CD4-positive, CD25-positive, alpha-beta regulatory T cell (primary cell): ENCODE results near the gene NPTX1. TPM values are rescaled to one million over a fixed set of nuclear protein-coding genes. Genes with fewer than 3 reads are reported as not detected.

Experiments used
- ATAC-seq, 2 donors: fragments of 150-1000 bp; cut with Tn5 transposase; one replicate each; pipeline ENCODE4 v1.10.0; 2021; ENCODE audit warnings: low read depth in 2 of 2, moderate number of reproducible peaks in 2 of 2, moderate library complexity in 1 of 2
- DNase-seq, 3 donors: peaks; one replicate each; pipeline versions ENCODE4 v3.0.0 to v3.0.0-alpha.2; 2012 to 2022; ENCODE audit warnings: mixed read lengths in 1 of 3
- H3K27ac ChIP-seq: one replicate; pipeline ENCODE4 v1.7.0; 2013; ENCODE audit warnings: mild to moderate bottlenecking, low read length; ENCODE audit not compliant: insufficient read depth, poor library complexity, severe bottlenecking
- H3K27me3 ChIP-seq: one replicate; pipeline ENCODE4 v1.7.0; 2013; ENCODE audit warnings: low read length; ENCODE audit not compliant: control insufficient read depth, insufficient read depth
- H3K36me3 ChIP-seq: one replicate; pipeline ENCODE4 v1.7.0; 2013; ENCODE audit warnings: mild to moderate bottlenecking, low read length, moderate library complexity; ENCODE audit not compliant: control insufficient read depth, insufficient read depth
- H3K4me1 ChIP-seq: 2 replicates; pipeline ENCODE4 v1.7.0; 2013; ENCODE audit warnings: mild to moderate bottlenecking, low read length; ENCODE audit not compliant: insufficient read depth, control insufficient read depth, poor library complexity, severe bottlenecking
- H3K4me3 ChIP-seq: one replicate; pipeline ENCODE4 v1.7.0; 2013; ENCODE audit warnings: low read depth, mild to moderate bottlenecking, low read length, moderate library complexity
- H3K9me3 ChIP-seq, 2 experiments: 1 replicate in 1 of 2; 2 replicates in 1 of 2; pipeline ENCODE4 v1.7.0; 2013; ENCODE audit warnings: low read length in 2 of 2, mild to moderate bottlenecking in 1 of 2, moderate library complexity in 1 of 2; ENCODE audit not compliant: control insufficient read depth in 2 of 2
- H3K27ac Mint-ChIP-seq, 3 donors: one replicate each; pipeline ENCODE4 v1.8.0; 2020 to 2022; ENCODE audit warnings: mild to moderate bottlenecking in 3 of 3, mixed read lengths in 3 of 3, moderate library complexity in 2 of 3
- H3K27me3 Mint-ChIP-seq: one replicate; pipeline ENCODE4 v1.8.0; 2022; ENCODE audit warnings: mild to moderate bottlenecking, mixed read lengths
- H3K36me3 Mint-ChIP-seq: one replicate; pipeline ENCODE4 v1.8.0; 2020; ENCODE audit warnings: mixed read lengths
- H3K4me1 Mint-ChIP-seq, 4 donors: one replicate each; pipeline ENCODE4 v1.8.0; 2020 to 2022; ENCODE audit warnings: mixed read lengths in 4 of 4, mild to moderate bottlenecking in 1 of 4
- H3K4me3 Mint-ChIP-seq, 4 donors: one replicate each; pipeline ENCODE4 v1.8.0; 2020 to 2022; ENCODE audit warnings: mild to moderate bottlenecking in 4 of 4, mixed read lengths in 4 of 4, moderate library complexity in 3 of 4
- H3K9me3 Mint-ChIP-seq, 7 donors: one replicate each; pipeline ENCODE4 v1.8.0; 2020 to 2022; ENCODE audit warnings: mixed read lengths in 7 of 7, mild to moderate bottlenecking in 3 of 7, moderate library complexity in 2 of 7
- polyA plus RNA-seq, 4 donors: library from polyadenylated mRNA; unstranded; fragments of 300-500 nt; fragmentation: Illumina TruSeq; gene quantifications; one replicate each; pipeline ENCODE4 v1.2.3, GENCODE V29; 2021
- total RNA-seq: library from RNA; stranded (reverse); gene quantifications from one replicate; pipeline ENCODE4 v1.2.3, GENCODE V29; 2022

NPTX1 gene
- total and polyA plus RNA-seq, 5 donors from 2014 or later, result 0.07 to 0.22 TPM; not detected in 3

DNA sequence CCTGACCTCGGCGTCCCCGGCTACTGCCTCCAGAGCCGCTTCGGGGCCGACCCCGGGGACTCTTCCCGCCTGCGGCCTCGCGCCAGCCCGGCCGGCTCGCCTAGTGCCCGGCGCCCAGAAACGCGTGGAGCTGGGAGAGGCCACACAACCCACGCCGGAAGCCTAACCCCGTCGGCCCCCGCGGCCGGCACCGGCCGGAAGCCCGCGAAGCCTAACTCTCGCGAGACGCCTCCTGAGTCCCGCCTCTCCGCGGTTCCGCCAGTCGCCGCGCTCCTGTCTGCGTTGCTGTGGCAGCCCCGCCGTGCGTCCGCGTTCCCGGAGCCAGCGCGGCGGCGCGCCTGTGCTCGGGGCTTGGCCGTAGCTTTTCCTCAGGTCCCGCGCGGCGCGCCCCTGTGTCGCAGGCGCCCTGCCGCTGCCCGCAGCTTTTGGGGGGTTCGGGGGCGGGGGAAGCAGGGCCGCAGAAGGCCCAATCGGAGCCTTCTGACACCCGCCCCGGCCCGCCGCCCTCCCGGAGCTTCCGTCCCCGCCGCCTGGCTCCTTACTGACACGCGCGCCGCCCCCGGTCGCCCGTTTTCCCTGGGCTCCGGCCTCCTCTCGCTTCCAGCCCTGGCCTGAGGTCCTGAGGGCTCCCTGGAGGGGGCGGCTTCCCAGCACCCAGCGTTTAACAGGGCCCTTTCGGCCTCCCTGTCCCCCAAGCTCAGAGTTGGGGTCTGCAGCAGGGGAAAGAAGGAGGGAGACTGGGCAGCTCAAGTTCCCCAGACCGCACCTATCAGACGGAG is 21.7 kb downstream of the NPTX1 start:
- peaks cover 0 to 20% (median 8%) of the 10 kb centered on the region in 4 donors for H3K4me1 Mint-ChIP-seq
- peaks cover 15% of the 10 kb centered on the region for H3K4me1 ChIP-seq
- H3K36me3 Mint-ChIP-seq, result no peaks in the 10 kb centered on the region
- peak overlapping the region; percentile 53 for H3K4me3 ChIP-seq
- no peaks in the 10 kb centered on the region for H3K27me3 ChIP-seq
- H3K9me3 ChIP-seq, result no peaks in the 10 kb centered on the region
- ATAC-seq (peak; percentile 94), DNase-seq (peak; percentile 92 to 96 (median 95))
- peak overlapping the region; percentile 94 for H3K27ac ChIP-seq
- H3K27me3 Mint-ChIP-seq, result peaks cover 29% of the 10 kb centered on the region
- peaks cover 0 to 2% (median 0%) of the 10 kb centered on the region in 7 donors for H3K9me3 Mint-ChIP-seq
- H3K36me3 ChIP-seq, result no peaks in the 10 kb centered on the region
- H3K4me3 Mint-ChIP-seq, result peak overlapping the region; percentile 84 to 93 (median 89)
- H3K27ac Mint-ChIP-seq, result peak overlapping the region; percentile 94 to 95 (median 95)

DNA sequence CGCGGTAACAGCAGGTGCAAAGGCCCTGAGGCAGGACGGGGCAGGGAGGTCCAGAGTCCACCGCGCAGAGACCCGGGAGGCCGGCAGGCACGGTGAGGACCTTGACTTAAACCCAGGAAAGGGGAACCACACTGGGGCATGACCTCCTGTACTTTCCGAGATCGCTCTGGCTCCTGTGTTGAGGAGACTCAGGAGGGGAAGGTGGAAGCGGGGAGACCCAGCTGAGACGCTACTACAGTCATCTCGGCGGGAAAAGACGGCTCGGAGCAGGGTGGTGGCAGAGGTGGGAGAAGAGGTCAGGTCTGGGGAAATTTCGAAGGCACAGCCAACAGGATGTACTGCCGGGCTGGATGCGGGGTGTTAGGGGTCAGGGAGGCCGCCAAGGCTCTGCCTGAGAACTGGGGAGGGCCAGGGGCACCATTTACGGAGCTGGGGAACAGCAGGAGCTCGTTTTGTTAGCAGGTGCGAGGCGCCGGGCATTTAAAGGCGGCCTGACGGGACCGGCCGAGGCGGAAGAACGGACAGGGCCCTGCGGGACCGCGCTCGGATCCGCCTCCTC is 22.3 kb downstream of the NPTX1 start:
- Histone ChIP-seq H3K4me3 (peak overlapping the region; percentile 41), H3K4me1 (peaks cover 15% of the 10 kb centered on the region), H3K36me3 (no peaks in the 10 kb centered on the region), H3K9me3 (no peaks in the 10 kb centered on the region), H3K27ac (peak overlapping the region; percentile 94), H3K27me3 (no peaks in the 10 kb centered on the region)
- Mint-ChIP-seq H3K27ac (peak overlapping the region; percentile 93 to 99 (median 95)), H3K27me3 (peaks cover 22% of the 10 kb centered on the region), H3K36me3 (no peaks in the 10 kb centered on the region), H3K4me3 (peak overlapping the region; percentile 84 to 94 (median 91)), H3K4me1 (peaks cover 0 to 20% (median 8%) of the 10 kb centered on the region in 4 donors), H3K9me3 (peaks cover 0 to 2% (median 0%) of the 10 kb centered on the region in 7 donors)
- DNase-seq, result no peak
- ATAC-seq, result no peak

DNA sequence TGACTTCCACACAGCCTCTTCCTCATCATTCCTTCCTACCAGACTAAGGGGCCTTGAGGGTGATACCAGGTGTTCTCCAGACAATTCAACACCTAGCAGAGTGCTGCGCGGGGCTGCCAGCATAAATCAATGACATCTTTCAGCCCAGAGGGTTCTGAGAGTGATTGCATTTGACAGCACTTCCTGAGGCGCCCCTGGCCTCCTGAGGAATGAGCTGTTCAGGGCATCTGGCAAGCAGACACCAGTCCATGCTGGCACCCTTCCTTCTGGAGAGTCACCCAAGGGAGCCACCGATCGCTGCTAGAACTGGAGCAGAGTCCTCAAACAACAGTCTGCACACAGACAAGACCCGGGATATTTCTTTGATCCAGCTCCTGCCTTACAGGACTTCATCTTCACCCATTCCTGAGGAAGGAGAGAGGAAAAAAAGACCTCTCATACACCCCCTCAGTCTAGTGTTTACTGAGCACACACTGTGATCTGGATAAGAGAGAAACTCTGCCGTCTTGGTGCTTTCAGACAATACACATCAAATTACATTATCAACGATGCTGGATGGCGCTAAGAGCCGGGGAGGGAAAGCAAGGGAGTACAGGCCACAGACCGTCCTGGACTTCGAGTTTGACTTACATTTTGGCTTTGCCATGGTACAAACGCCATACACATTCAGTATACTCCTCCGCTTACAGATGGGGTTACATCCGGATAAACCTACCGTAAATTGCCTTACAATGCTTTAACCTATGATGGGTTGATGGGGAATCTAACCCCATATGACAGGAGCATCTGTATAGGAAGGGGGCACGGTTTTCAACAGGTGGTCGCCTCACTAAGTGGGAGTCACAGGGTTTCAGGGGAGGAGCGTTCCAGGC is 23.0 kb downstream of the NPTX1 start:
- Mint-ChIP-seq H3K27ac (peak overlapping the region; percentile 71 to 95 (median 93)), H3K9me3 (peaks cover 0 to 2% (median 0%) of the 10 kb centered on the region in 7 donors), H3K4me1 (peaks cover 0 to 20% (median 8%) of the 10 kb centered on the region in 4 donors), H3K36me3 (no peaks in the 10 kb centered on the region), H3K27me3 (peaks cover 15% of the 10 kb centered on the region), H3K4me3 (peak overlapping the region; percentile 84 to 94 (median 91))
- Histone ChIP-seq H3K36me3 (no peaks in the 10 kb centered on the region), H3K4me1 (peaks cover 15% of the 10 kb centered on the region), H3K9me3 (no peaks in the 10 kb centered on the region), H3K27ac (no peak overlapping the region), H3K4me3 (peak overlapping the region; percentile 41), H3K27me3 (no peaks in the 10 kb centered on the region)
- ATAC-seq, result no peak
- DNase-seq, result no peak

DNA sequence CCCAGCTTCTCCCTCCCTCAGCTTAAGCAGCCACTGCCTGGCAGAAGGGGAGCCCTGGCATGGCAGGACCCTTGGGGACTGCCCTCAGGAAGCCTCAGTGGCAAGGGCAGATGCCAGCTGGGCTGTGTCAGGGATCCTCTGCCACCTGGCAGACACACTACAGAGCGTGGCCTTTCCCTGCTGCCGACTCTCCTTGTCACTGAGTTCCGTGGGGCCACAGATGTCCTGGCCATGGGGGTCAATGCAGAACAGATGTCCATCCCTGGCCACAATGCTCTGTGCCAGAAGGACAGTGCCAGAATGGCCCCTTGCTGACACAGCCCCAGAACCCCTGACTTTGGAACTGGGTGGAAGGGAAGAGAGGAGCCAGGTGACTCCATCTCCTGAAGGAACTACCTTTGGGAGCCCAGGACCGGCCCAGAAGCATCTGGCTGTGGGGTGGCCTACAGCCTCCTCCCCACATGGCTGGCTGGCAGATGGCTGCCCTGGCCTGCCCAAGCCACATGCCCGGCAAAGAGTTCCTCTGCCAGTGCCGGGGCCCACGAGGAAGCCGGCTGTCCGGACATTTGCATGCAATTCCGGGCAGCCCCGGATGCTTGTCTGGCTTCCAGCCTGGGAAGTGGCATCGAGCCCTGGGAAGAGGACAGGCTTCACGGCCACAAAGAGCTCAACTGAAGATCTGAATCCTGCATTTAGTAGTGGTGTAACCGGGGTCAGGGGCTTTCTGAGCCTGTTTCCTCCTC is 24.1 kb downstream of the NPTX1 start:
- H3K9me3 Mint-ChIP-seq, result peaks cover 0 to 2% (median 0%) of the 10 kb centered on the region in 7 donors
- no peak overlapping the region for H3K27ac Mint-ChIP-seq
- H3K4me1 ChIP-seq, result peaks cover 15% of the 10 kb centered on the region
- DNase-seq (no peak), ATAC-seq (no peak)
- H3K27ac ChIP-seq, result no peak overlapping the region
- H3K9me3 ChIP-seq, result no peaks in the 10 kb centered on the region
- no peaks in the 10 kb centered on the region for H3K36me3 Mint-ChIP-seq
- H3K27me3 ChIP-seq, result no peaks in the 10 kb centered on the region
- H3K36me3 ChIP-seq, result no peaks in the 10 kb centered on the region
- H3K4me3 Mint-ChIP-seq, result peak overlapping the region in 2 of 4 donors; percentile 84 to 89
- H3K4me3 ChIP-seq, result no peak overlapping the region
- peaks cover 6% of the 10 kb centered on the region for H3K27me3 Mint-ChIP-seq
- peaks cover 0 to 20% (median 8%) of the 10 kb centered on the region in 4 donors for H3K4me1 Mint-ChIP-seq

- Mint-ChIP-seq H3K4me1 (peaks cover 0 to 20% (median 8%) of the 10 kb centered on the region in 4 donors), H3K27ac (no peak overlapping the region), H3K36me3 (no peaks in the 10 kb centered on the region), H3K27me3 (peaks cover 3% of the 10 kb centered on the region), H3K4me3 (peak overlapping the region in 2 of 4 donors; percentile 54 to 59), H3K9me3 (peaks cover 0 to 2% (median 0%) of the 10 kb centered on the region in 7 donors)
- ATAC-seq (no peak), DNase-seq (no peak)
- no peaks in the 10 kb centered on the region for H3K36me3 ChIP-seq
- no peak overlapping the region for H3K4me3 ChIP-seq
- peaks cover 15% of the 10 kb centered on the region for H3K4me1 ChIP-seq
- H3K9me3 ChIP-seq, result no peaks in the 10 kb centered on the region
- no peak overlapping the region for H3K27ac ChIP-seq
- H3K27me3 ChIP-seq, result no peaks in the 10 kb centered on the region
These were observed 25.2 kb downstream of the NPTX1 start for GRCh38 chr17:80451104-80451775.

- no peak for DNase-seq
- H3K4me1 ChIP-seq, result peaks cover 10% of the 10 kb centered on the region
- H3K4me1 Mint-ChIP-seq, result peaks cover 0 to 12% (median 5%) of the 10 kb centered on the region in 4 donors
- H3K27ac Mint-ChIP-seq, result no peak overlapping the region
- H3K4me3 ChIP-seq, result no peak overlapping the region
- H3K27ac ChIP-seq, result no peak overlapping the region
- no peaks in the 10 kb centered on the region for H3K36me3 ChIP-seq
- peak overlapping the region in 1 of 4 donors; percentile 77 for H3K4me3 Mint-ChIP-seq
- H3K27me3 ChIP-seq, result no peaks in the 10 kb centered on the region
- H3K9me3 Mint-ChIP-seq, result peaks cover 0 to 2% (median 0%) of the 10 kb centered on the region in 7 donors
- ATAC-seq, result no peak
- no peaks in the 10 kb centered on the region for H3K9me3 ChIP-seq
- no peaks in the 10 kb centered on the region for H3K36me3 Mint-ChIP-seq
- H3K27me3 Mint-ChIP-seq, result no peaks in the 10 kb centered on the region
These were observed 26.4 kb downstream of the NPTX1 start for GRCh38 chr17:80449930-80450576.
